Stimulated activated CD8-positive, alpha-beta memory T cell treated with anti-CD3 and anti-CD28 coated beads, Interleukin-2, amount 100 ng/mL, for 1 hour (primary cell): Measurements from ENCODE around the gene FST.

ENCODE experiments used
- DNase-seq, 2 donors: peaks; one replicate each; pipeline ENCODE4 v3.0.0-alpha.2; 2020; ENCODE audit warnings: low read depth in 2 of 2

Gene FST, protein sequence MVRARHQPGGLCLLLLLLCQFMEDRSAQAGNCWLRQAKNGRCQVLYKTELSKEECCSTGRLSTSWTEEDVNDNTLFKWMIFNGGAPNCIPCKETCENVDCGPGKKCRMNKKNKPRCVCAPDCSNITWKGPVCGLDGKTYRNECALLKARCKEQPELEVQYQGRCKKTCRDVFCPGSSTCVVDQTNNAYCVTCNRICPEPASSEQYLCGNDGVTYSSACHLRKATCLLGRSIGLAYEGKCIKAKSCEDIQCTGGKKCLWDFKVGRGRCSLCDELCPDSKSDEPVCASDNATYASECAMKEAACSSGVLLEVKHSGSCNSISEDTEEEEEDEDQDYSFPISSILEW

DNA sequence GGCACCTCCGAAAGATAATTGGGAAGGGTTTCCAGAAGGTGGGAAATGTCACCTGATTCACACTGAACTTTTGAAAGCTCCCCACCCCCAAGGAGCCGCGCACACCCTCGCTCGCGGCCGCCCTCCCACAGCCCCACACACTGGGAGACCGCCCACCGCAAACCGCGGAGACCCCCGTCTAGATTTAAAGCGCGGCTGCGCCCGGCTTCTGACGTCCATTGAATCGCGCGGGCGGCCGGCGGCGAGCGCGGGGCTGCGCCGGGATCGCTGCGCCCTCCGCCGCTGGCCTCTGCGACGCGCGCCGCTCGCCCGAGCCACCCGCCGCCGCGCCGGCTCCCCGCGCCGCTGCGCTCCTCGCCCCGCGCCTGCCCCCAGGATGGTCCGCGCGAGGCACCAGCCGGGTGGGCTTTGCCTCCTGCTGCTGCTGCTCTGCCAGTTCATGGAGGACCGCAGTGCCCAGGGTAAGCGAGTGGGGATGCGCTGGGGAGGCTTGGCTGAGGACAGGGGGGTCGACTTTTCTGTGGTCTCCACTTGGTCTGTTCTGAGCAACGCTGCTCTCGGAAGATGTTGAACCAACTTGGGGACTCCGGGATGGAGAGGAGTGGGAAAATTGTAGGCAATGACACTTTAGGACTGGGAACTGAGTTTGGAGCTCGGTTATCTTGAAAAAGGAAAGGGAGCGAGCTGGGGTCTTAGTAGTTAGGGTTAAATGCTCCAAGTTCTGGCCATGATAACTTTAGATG, at the start of gene FST:
Gene FST (plus strand): TSS at position 214 of the 743 bp plus-strand sequence. CDS start 163 bp downstream, at position 377.
- no peak for DNase-seq

DNA sequence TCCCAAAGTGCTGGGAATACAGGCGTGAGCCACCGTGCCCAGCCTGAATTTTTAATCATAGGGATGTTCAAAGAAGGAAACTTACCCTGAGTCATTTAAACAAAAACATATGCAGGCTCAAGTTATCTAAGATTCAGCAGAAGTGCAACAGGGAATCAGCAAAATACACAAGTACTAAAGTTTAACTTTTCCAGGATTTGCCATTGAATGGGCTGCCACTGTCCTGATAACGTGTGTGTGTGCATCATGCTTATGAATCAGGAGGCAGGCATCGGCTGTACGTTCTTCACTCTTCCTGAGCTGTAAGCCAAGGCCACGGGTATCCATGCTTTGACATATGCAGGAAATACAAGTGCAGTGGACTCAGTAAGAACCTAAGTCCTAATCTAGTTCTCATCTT, 48.8 kb upstream of the FST start:
- DNase-seq, result no peak

DNA sequence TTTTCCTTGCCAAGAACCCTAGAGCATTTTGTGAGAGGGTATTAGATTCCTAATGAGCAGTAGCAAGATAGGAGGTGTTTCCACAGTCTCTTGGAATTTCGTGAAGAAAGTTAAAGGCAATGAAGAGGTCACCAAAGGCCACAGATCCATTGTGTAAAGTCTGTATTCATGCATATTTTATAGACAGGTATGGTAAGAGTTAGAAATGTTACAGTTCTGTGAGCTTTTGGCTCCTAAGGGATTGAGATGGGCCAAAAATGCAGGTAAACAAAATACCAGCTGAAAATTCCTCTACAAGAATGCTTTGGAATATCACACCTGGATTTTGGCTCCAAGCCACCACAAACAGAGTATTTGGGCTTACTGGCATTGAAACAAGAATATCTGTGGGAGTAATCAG, 47.4 kb upstream of the FST start:
- DNase-seq, result no peak

DNA sequence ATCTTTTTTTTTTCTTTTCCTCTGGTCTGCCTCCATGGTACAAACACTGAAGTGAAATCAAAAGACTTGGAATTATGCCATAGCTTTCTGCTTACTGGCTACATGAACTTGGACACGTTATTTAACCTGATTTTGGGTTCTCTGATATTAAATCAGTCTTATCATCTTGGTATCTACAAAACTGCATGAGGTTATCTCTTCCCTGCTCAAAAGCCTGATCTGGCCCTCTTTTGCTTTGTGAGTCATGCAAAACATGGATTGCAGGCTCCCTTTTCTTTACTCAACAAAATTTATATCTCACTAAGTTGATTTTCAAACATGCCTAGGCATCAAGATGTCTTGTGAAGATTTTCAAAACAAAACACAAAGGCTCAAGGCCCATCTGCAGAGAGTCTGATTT, 45.9 kb upstream of the FST start:
- no peak for DNase-seq

DNA sequence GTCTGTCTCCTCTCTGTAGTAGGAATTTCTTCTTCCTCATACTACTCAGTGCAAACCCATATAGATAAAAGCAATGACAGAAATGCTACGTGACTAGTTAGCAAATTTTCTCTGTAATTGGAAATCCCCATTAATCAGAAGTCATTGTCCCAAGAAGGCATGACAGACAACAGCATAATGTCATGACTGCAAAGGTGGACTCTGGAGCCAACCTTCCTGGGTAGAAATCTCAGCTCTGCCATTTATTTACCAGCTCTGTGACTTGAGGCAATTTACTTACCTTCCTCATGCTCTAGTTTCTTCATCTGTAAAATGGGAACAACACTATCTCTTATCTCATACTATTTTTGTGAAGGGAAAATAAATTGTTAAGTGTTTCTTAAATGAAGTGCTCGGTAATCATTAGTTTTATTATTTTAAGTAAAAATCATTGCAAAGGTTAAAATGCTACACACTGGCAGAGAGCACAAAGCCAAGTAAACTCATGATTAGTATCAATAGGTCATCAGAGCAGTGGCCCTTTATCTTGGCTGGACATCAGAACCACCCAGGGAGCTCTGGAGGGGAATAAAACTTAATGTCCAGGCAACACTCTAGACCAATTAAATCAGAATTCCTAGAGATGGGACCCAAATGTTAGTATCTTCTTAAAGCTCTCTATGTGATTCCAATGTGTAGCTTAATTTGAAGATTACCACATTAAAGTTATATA, 43.8 kb upstream of the FST start:
- no peak for DNase-seq

DNA sequence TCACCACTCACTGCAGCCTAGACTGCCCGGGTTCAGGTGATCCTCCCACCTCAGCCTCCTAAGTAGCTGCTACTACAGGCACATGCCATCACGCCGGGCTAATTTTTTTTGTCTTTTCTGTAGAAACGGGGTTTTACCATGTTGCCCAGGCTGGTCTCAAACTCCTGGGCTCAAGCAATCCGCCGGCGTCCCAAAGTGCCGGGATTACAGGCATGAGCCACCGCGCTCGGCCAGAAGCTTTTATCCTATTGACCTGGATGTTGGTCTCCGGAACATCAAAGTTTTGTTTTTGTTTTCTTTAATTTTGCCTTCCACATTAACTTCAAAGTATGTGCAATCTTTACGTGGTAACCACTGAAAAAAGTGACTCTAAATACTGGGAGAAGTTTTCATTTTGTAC, 42.4 kb upstream of the FST start:
- DNase-seq, result no peak

DNA sequence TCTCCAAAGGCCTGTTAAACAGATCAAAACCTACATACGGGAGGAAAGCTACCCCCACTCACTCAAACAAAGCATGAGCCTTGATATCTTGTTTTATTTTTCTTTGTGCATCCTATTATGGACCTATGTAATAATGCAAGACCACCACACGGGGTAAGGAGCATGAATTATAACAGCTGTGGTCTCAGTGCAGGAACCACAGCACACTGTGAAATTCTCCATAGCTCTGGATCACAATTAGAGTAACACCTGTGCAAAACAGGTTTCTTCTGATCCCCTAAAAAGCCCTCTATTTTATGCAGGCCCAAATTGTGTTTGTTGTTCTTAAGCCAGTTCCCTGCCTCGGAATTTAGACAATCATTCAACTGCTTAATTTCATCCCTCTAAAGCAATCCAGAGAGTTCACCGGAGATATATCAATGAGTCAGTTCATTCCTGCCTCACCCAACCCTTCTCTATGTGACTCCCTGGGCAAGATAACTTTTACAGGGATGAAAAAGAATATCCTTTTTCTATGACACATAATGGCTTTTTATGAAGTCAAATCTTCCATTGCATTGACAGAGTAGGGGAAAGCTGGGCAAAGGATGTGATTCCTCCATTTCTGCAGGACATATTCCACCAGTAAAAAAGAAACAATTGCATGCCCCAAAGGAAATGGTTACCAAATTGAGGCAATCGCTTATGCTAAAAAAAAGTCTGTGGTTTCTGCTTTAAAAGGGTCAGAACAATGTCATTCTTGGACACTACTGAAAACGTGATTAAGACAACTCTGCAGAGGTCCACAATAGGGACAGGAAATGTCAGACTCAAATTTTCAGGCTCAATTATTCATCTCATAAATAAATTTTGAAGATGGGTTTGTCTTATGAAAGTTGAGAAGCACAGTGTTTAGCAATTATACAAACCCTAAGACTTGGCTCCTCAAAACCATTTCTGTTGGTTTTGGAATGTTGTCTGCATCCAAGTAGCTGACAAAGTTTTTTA, 41.6 kb upstream of the FST start:
- no peak for DNase-seq

DNA sequence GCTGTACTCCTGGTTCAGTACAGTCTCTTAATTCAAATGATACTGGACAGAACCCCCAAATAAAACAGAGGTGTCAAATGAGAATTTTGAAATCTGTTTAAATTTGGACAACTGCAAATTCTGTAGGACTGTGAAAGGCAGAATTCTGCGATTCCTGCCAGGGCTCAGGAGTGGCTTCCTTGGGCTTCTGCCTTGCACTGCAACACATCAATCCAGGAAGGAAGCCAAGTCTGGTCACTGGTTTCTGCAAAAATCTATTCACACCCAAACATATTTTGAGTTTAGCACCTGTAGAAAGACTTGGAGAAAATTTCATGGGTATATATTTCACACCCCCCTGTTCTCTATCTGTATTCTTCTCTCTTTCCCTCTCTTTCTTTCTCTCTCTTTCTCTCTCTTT, 37.5 kb upstream of the FST start:
- DNase-seq, result no peak

DNA sequence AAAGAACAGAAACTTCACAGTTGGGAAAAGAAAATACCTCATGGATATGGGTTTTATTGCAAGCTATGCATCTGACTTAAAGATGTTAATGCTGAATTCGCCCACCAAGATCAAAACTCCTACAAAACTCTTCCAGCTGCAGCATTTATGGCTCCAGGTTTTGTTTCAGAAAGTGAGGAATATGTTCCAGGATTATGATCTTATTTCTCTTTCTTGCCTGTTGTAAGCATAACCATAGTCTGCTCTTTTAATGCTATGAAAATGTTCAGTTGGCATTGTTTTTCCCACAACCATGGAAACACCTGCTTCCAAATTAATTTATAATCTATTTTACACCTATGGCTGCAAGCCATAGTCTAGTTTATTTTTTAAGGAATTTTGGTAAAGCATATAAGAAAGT, 34.9 kb upstream of the FST start:
- DNase-seq, result no peak

DNA sequence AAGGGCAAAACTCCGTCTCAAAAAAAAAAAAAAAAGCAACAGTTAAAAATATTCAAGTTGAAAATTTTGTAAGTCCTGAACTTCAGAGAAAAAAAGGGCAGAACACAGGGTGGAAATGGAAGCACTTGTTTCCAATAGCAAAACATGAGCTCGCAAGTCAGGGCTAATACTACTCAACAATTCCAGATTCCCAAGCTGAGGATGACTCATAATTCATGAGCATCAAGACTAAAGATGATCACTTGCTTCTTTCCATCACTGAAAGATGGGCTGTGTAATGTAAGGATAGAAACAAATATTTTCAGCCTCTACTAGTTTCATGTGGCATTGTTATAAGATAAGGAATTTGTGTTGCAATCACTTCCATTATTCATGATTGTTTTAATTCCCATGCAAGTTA, 33.5 kb upstream of the FST start:
- no peak for DNase-seq

DNA sequence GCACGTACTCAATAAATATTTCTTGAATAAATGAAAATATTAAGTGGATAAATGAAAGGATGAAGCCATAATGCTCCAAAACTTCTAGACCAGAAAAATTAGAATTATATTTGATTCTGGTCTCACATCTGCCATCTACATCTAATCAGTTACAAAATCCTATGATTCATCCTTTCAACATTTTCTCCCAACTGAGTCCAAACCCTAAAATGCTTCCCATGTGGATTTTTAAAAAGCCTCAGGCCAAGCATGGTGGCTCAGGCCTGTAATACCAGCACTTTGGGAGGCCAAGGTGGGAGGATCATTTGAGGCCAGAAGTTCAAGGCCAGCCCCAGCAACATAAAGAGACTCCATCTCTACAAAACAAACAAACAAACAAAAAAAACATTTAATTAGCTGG, 31.6 kb upstream of the FST start:
- no peak for DNase-seq

DNA sequence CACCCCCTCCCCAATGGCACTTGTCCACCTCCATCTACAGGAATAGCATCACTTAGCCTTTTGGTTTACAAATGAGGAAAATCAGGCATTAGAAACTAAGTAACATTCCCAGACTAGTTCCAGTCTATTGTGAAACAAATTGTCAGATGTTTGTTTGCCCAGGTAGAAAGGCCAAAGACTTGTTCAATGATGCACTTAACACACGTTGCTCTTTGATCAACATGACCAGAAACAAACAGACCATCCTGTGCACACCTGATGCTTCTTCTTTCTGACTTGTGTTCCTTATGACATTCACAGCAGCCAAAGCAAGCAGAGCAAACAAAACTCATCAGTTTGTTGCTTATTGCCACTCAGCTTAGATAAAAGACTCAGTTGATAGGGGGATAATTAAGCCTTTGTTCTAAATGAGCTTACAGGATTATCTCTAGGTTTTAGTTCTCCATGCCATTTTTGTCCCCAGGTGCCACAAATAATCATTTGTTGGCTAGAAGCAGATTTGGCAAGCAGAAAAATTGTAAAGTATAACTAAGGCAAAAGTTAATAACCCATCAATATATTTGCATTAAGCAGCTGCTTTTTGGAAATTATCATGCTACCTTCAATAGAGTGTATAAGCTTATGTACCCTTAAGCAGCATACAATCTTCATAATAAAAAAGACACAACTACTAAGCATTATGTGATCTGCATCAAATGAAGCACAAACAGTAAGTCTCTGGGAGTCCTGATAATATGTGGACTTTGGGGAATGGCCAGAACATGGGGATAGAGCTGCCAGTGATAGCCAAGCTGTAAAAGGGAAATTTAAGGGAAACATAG, 26.3 kb upstream of the FST start:
- no peak for DNase-seq

DNA sequence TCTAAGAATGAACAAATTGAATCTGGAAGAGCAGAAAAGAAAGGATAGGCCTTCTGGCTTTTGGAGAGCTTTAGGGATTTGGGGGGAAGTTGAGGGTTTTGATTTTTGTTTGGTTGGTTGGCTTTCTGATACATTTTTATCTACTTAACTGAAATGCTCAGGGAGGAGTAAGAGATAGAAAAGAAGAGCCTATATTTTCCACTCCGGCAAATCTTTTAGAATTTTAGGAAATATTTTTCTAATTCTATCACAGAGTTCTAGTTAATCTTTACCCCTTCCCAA, 25.8 kb upstream of the FST start:
- DNase-seq, result no peak

DNA sequence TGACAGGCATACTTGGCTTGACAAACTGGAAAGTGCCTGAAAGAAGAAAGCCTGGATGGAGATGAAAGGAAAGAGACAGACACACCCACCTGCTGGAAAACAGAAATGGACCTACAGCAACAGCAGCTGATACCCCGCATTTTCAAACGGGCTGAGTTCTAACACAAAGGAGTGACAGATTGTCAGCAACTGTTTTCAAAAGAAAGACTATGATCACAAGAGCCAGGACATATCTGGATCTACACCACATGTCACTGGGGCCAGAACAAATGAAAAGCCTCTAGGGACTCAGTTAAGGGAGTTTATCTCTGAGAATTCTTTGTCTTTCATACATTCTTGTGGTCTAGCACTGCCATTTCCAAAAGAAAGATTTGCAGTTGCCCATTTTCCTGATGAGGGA, 24.1 kb upstream of the FST start:
- no peak for DNase-seq

DNA sequence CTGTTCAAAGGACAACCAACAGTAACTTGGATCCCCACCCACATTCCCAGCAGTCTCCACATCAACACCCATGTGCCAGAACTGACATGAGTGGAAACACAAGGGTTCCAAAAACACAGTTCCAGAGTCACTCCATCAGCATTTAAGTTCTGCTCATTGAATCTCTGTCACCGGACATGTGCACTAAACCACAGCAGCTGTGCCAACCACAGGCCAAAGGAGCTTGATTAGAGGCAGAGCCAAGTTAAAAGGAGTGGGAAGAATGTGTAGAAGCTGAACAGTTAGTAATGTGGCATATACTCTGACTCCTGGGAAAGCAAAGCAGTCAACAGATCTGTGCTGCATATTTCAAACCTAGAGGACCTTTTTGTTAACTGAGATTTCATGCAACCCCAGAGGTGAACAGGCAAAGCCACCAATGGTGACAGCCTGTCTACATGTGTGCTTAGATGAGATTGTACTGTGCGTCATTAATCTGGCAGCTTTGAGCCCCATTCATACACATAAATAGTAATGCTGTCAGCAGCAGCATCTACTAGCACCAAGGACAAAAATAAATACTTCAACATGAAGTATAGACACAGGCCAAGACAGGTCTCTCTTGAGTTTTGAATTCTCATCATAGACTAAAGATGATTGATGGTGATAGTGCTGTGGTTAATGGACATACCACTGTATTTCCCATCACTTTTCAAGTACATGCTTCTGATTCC, 16.4 kb upstream of the FST start:
- no peak for DNase-seq

DNA sequence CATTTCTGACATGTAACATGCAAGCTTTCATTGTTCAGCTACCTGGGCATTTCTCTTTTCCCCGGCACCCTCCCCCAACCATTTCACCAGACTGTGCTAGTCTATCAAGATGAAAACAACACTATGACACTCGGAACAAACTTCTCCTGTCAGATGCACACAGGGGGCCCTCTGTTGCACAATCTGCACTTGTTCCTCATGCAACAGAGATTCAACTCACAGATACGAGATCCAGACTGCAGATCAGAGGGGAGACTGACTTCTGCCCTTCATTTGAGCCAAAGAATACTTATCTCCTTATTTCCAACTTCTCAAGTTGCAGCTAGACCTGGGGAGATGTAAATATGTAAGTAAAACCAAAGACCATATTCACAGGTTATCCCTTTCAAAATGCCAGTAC, 15.7 kb upstream of the FST start:
- no peak for DNase-seq

DNA sequence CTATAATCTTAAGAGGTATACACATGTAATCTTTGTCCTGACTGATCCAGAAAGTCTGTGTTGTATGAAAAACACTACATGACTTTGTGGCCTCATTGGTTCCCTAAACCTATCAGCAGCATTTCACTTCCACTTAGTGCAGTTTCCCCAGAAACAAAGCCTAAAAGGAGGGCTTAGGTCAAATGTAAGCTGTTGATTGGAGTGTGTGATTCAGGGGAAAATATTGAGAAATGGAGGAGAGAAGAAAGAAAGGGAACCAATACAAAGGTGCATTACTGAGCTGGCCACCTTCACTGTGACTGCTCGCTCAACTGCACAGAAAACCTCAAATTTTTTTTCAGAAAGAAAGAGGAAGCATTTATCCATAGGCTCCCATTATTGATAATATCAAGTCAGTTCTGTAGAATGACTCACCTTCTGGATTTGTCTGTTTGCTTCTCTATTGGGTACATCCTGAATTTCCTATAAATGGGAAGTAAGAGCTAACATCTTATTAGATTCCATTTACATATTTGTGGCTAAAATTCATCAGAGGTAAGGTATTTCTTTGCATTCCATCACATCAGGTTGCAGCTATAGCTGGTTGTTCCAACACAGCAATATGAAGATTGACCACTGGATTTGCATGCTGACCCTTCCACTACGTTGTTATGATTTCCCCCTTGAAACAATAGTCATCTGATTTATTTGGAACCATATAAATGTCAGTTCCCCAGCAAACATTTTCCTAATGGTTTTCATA, 10.3 kb upstream of the FST start:
- no peak for DNase-seq

DNA sequence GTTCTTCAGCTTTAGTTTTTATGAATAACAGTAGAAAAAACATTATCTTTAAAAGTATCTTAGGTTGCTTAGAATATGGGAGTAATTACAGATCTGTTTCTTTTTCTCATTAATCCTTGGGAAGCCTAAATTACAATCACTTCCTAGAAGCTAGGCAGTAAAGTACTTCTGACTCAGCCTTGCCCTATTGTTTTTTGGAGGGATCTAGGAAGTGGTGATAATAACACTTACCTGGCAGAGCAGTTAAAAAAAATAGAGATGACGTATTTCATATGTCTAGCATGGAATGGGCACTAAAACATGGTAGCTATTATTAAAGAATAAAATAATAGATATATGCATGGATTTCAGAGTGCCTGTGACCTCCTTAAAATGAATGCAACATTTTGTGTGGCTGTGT, 8.2 kb upstream of the FST start:
- no peak for DNase-seq

DNA sequence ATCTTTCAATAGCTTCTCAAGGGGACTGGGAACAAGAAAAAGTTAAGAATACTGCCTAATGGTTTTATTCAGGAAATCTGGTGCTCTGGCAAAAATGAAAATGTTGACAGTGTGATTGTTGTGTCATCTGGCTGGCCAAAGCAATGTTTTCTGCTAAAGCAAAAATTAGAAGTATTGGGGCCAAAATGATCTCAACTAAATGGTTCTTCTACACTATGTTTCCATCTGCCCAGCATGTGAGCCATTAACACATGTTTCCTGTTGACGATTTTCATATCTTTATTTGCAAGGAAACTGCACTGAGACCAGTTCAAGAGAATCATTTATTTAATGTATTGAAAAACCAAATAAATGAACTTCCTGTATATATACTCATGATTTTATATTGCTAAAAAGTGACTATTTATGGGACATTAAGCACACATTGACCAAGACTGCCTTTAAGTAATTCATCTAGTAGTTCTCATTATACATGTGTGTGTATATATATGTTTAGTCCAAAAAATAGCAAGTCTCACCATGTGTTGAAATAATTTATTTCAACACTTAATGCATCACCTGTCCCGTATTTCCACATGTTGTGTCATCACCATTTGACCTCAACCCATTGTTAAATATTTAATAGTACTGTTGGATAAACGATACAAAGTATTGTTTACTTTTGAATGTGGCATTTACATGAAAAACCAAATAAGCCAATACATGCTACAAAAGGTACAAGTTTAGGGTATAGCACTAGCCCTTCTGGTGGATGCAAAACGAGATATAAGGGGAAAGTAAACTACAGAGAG, 7.5 kb upstream of the FST start:
- no peak for DNase-seq
